ENCODE results near the gene CCDC188. TPM values are rescaled to one million over a fixed set of nuclear protein-coding genes. Genes with fewer than 3 reads are reported as not detected.

Gene CCDC188
- under 1 TPM in 1 of 2 donors, not detected in 1; 0.36 TPM for total RNA-seq

- Mint-ChIP-seq H3K9me3 (no peaks in the 10 kb centered on the region), H3K4me1 (ENCODE audit: low read depth in 2 of 2) (no peaks in the 10 kb centered on the region), H3K27ac (no peak within 1 kb of the TSS), H3K27me3 (no peaks in the 10 kb centered on the region), H3K36me3 (no peaks in the 10 kb centered on the region), H3K4me3 (no peak within 1 kb of the TSS)
- DNase-seq (ENCODE audit: low spot score) (no peak), ATAC-seq (no peak)
Measured at GRCh38 chr22:20150381-20151275, at the start of gene CCDC188. CCDC188 (minus strand) TSS chr22:20151055; CDS start chr22:20150986, 69 bp downstream.

- H3K36me3 Mint-ChIP-seq = no peaks in the 10 kb centered on the region
- ATAC-seq (no peak), DNase-seq (ENCODE audit: low spot score) (no peak)
- H3K27ac Mint-ChIP-seq = no peak overlapping the region
- H3K4me1 Mint-ChIP-seq (ENCODE audit: low read depth in 2 of 2) = no peaks in the 10 kb centered on the region
- no peak overlapping the region for H3K4me3 Mint-ChIP-seq
- no peaks in the 10 kb centered on the region for H3K9me3 Mint-ChIP-seq
- no peaks in the 10 kb centered on the region for H3K27me3 Mint-ChIP-seq
Measured at GRCh38 chr22:20199906-20200305, 49.1 kb upstream of the CCDC188 start.

- H3K27me3 Mint-ChIP-seq = no peaks in the 10 kb centered on the region
- H3K36me3 Mint-ChIP-seq = no peaks in the 10 kb centered on the region
- H3K4me1 Mint-ChIP-seq (ENCODE audit: low read depth in 2 of 2) = no peaks in the 10 kb centered on the region
- no peak for ATAC-seq
- no peaks in the 10 kb centered on the region for H3K9me3 Mint-ChIP-seq
- H3K4me3 Mint-ChIP-seq = no peak overlapping the region
- no peak overlapping the region for H3K27ac Mint-ChIP-seq
- no peak for DNase-seq (ENCODE audit: low spot score)
Measured at GRCh38 chr22:20199413-20199842, 48.6 kb upstream of the CCDC188 start.

GRCh38 chr22:20198557-20199319 is 47.9 kb upstream of the CCDC188 start:
- no peak overlapping the region for H3K4me3 Mint-ChIP-seq
- no peak for DNase-seq (ENCODE audit: low spot score)

GRCh38 chr22:20197407-20198030 is 46.7 kb upstream of the CCDC188 start:
- no peak overlapping the region for H3K4me3 Mint-ChIP-seq
- H3K4me1 Mint-ChIP-seq (ENCODE audit: low read depth in 2 of 2) = no peaks in the 10 kb centered on the region
- no peak overlapping the region for H3K27ac Mint-ChIP-seq
- no peaks in the 10 kb centered on the region for H3K36me3 Mint-ChIP-seq
- H3K9me3 Mint-ChIP-seq = no peaks in the 10 kb centered on the region
- ATAC-seq (no peak), DNase-seq (ENCODE audit: low spot score) (no peak)
- no peaks in the 10 kb centered on the region for H3K27me3 Mint-ChIP-seq

More at GRCh38 chr22:20198557-20199319, 47.9 kb upstream of the CCDC188 start:
- Mint-ChIP-seq H3K27me3 (no peaks in the 10 kb centered on the region), H3K27ac (no peak overlapping the region), H3K36me3 (no peaks in the 10 kb centered on the region), H3K4me1 (ENCODE audit: low read depth in 2 of 2) (no peaks in the 10 kb centered on the region), H3K9me3 (no peaks in the 10 kb centered on the region)
- no peak for ATAC-seq

GRCh38 chr22:20196094-20196842 is 45.4 kb upstream of the CCDC188 start:
- no peaks in the 10 kb centered on the region for H3K27me3 Mint-ChIP-seq
- H3K27ac Mint-ChIP-seq = no peak overlapping the region
- H3K36me3 Mint-ChIP-seq = no peaks in the 10 kb centered on the region
- no peaks in the 10 kb centered on the region for H3K4me1 Mint-ChIP-seq (ENCODE audit: low read depth in 2 of 2)
- ATAC-seq (no peak), DNase-seq (ENCODE audit: low spot score) (no peak)
- H3K4me3 Mint-ChIP-seq = no peak overlapping the region
- no peaks in the 10 kb centered on the region for H3K9me3 Mint-ChIP-seq

GRCh38 chr22:20194681-20195593 is 44.1 kb upstream of the CCDC188 start:
- Mint-ChIP-seq H3K27ac (no peak overlapping the region), H3K9me3 (no peaks in the 10 kb centered on the region), H3K27me3 (no peaks in the 10 kb centered on the region), H3K4me1 (ENCODE audit: low read depth in 2 of 2) (no peaks in the 10 kb centered on the region), H3K4me3 (no peak overlapping the region), H3K36me3 (no peaks in the 10 kb centered on the region)
- DNase-seq (ENCODE audit: low spot score) (no peak), ATAC-seq (no peak)

- H3K9me3 Mint-ChIP-seq = no peaks in the 10 kb centered on the region
- ATAC-seq (no peak), DNase-seq (ENCODE audit: low spot score) (no peak)
- no peak overlapping the region for H3K27ac Mint-ChIP-seq
- no peaks in the 10 kb centered on the region for H3K36me3 Mint-ChIP-seq
- H3K4me1 Mint-ChIP-seq (ENCODE audit: low read depth in 2 of 2) = peaks cover 0 to 4% of the 10 kb centered on the region in 2 donors
- no peaks in the 10 kb centered on the region for H3K27me3 Mint-ChIP-seq
- H3K4me3 Mint-ChIP-seq = no peak overlapping the region
Measured at GRCh38 chr22:20193761-20194494, 43.1 kb upstream of the CCDC188 start.

GRCh38 chr22:20192972-20193760 is 42.3 kb upstream of the CCDC188 start:
- H3K27ac Mint-ChIP-seq = no peak overlapping the region
- H3K36me3 Mint-ChIP-seq = no peaks in the 10 kb centered on the region
- DNase-seq (ENCODE audit: low spot score) (no peak), ATAC-seq (no peak)
- no peaks in the 10 kb centered on the region for H3K27me3 Mint-ChIP-seq
- H3K9me3 Mint-ChIP-seq = no peaks in the 10 kb centered on the region
- H3K4me3 Mint-ChIP-seq = no peak overlapping the region
- peaks cover 0 to 4% of the 10 kb centered on the region in 2 donors for H3K4me1 Mint-ChIP-seq (ENCODE audit: low read depth in 2 of 2)

- Mint-ChIP-seq H3K36me3 (no peaks in the 10 kb centered on the region), H3K4me3 (no peak overlapping the region), H3K4me1 (ENCODE audit: low read depth in 2 of 2) (peaks cover 0 to 4% of the 10 kb centered on the region in 2 donors), H3K9me3 (no peaks in the 10 kb centered on the region), H3K27me3 (no peaks in the 10 kb centered on the region), H3K27ac (no peak overlapping the region)
- ATAC-seq (no peak), DNase-seq (ENCODE audit: low spot score) (no peak)
Measured at GRCh38 chr22:20192293-20192971, 41.6 kb upstream of the CCDC188 start.

GRCh38 chr22:20191803-20192202 is 40.9 kb upstream of the CCDC188 start:
- Mint-ChIP-seq H3K27me3 (no peaks in the 10 kb centered on the region), H3K27ac (no peak overlapping the region), H3K36me3 (no peaks in the 10 kb centered on the region), H3K4me1 (ENCODE audit: low read depth in 2 of 2) (peaks cover 0 to 4% of the 10 kb centered on the region in 2 donors), H3K4me3 (no peak overlapping the region), H3K9me3 (no peaks in the 10 kb centered on the region)
- ATAC-seq (no peak), DNase-seq (ENCODE audit: low spot score) (no peak)
